ENCODE measurements around the gene ELFN2. TPM values are rescaled to one million over a fixed set of nuclear protein-coding genes. Genes with fewer than 3 reads are reported as not detected.

The ELFN2 gene
- total RNA-seq, 1 donor from 2014 or later: 0.97 TPM

DNA sequence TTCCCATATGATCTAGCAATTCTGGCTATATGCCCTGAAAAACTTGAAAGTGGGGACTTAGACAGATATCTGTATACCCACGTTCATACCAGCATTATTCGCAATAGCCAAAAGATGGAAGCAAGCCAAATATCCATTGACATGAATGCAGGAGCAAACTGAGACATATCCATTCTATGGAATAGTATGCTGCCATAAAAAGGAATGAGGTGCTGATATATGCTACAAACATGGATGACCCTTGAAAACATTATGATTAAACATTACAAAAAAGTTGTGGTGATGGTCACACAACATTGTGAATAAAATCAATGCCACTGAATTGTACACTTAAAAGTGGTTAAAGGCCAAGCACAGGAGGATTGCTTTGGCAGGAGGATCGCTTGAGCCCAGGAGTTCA, 33.4 kb upstream of the ELFN2 start:
- Mint-ChIP-seq H3K4me1 (ENCODE audit: unreplicated experiment) (peaks cover 8% of the 10 kb centered on the region), H3K27ac (ENCODE audit: unreplicated experiment) (no peak overlapping the region), H3K27me3 (ENCODE audit: unreplicated experiment) (peaks cover 30% of the 10 kb centered on the region), H3K9me3 (ENCODE audit: unreplicated experiment) (no peaks in the 10 kb centered on the region), H3K4me3 (ENCODE audit: unreplicated experiment) (no peak overlapping the region), H3K36me3 (ENCODE audit: unreplicated experiment) (no peaks in the 10 kb centered on the region)
- DNase-seq (ENCODE audit: extremely low spot score, unreplicated experiment): no peak
- TF ChIP-seq, protein P1, sequence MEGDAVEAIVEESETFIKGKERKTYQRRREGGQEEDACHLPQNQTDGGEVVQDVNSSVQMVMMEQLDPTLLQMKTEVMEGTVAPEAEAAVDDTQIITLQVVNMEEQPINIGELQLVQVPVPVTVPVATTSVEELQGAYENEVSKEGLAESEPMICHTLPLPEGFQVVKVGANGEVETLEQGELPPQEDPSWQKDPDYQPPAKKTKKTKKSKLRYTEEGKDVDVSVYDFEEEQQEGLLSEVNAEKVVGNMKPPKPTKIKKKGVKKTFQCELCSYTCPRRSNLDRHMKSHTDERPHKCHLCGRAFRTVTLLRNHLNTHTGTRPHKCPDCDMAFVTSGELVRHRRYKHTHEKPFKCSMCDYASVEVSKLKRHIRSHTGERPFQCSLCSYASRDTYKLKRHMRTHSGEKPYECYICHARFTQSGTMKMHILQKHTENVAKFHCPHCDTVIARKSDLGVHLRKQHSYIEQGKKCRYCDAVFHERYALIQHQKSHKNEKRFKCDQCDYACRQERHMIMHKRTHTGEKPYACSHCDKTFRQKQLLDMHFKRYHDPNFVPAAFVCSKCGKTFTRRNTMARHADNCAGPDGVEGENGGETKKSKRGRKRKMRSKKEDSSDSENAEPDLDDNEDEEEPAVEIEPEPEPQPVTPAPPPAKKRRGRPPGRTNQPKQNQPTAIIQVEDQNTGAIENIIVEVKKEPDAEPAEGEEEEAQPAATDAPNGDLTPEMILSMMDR (IDR thresholded peaks at IDR 0.05): no peak

DNA sequence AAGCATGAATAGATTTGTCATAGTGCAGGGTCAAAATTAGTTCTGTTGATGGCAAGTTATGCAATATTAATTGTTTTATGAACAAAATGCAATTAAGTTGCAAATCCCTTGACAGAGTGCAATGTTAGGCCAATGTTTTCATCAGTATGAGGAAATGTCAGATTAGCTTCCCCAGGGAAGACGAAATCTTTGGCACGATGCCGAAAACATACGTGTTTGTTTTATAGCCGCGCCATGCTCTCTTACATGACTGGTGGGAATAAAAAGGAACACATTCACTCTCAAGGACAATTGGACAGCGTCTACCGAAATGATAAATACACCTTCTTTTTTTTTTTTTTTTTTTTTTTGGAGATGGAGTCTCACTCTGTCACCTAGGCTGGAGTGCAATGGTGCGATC, 31.9 kb upstream of the ELFN2 start:
- Mint-ChIP-seq H3K27ac (ENCODE audit: unreplicated experiment) (no peak overlapping the region), H3K36me3 (ENCODE audit: unreplicated experiment) (no peaks in the 10 kb centered on the region), H3K4me3 (ENCODE audit: unreplicated experiment) (no peak overlapping the region), H3K9me3 (ENCODE audit: unreplicated experiment) (no peaks in the 10 kb centered on the region), H3K4me1 (ENCODE audit: unreplicated experiment) (peaks cover 23% of the 10 kb centered on the region), H3K27me3 (ENCODE audit: unreplicated experiment) (peaks cover 30% of the 10 kb centered on the region)
- TF ChIP-seq, protein P1 (IDR thresholded peaks at IDR 0.05): no peak
- no peak for DNase-seq (ENCODE audit: extremely low spot score, unreplicated experiment)

DNA sequence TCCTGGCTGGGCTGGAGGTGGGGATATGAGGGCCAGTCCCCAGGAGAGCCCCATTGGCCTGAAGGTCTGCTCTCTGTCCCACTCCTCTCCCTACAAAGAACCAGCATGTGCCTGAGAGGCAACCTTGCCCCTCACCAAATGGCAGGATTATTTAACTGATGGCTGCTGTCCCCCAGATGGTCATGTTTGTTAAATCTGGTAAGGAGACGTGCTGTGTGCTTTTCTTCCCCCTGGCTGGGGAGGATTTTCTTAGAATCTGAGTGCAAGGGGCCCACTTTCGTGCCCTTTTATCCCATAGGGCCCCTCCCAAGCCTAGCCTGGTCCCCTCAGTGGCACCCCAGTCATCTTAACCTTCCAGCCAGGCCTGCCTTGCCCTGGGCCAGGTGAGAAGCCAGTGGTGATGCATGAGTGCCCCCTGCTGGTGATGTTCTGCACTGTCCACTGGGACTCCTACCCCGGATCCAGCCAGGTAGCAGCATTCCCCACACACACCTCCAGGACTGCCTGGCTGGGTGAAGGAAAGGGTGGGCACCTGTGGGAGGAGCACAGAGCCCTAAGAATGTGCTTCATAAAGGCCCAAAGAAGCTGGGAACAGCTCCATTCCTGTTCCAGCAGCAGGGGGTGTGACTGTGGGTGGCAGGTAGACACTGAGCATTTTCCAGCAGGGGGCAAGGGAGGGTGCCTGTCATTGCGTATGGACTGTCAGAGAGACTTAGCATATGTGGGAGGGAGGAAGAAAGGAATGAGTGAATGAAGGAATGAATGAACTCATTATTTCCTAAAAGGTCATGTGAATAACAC, 30.0 kb upstream of the ELFN2 start:
- no peak overlapping the region for H3K4me3 Mint-ChIP-seq (ENCODE audit: unreplicated experiment)
- H3K9me3 Mint-ChIP-seq (ENCODE audit: unreplicated experiment): no peaks in the 10 kb centered on the region
- H3K36me3 Mint-ChIP-seq (ENCODE audit: unreplicated experiment): no peaks in the 10 kb centered on the region
- DNase-seq (ENCODE audit: extremely low spot score, unreplicated experiment): peak; percentile 92
- peaks cover 25% of the 10 kb centered on the region for H3K27me3 Mint-ChIP-seq (ENCODE audit: unreplicated experiment)
- H3K4me1 Mint-ChIP-seq (ENCODE audit: unreplicated experiment): peaks cover 24% of the 10 kb centered on the region
- TF ChIP-seq, protein P1 (IDR thresholded peaks at IDR 0.05): peak; percentile 96
- no peak overlapping the region for H3K27ac Mint-ChIP-seq (ENCODE audit: unreplicated experiment)

DNA sequence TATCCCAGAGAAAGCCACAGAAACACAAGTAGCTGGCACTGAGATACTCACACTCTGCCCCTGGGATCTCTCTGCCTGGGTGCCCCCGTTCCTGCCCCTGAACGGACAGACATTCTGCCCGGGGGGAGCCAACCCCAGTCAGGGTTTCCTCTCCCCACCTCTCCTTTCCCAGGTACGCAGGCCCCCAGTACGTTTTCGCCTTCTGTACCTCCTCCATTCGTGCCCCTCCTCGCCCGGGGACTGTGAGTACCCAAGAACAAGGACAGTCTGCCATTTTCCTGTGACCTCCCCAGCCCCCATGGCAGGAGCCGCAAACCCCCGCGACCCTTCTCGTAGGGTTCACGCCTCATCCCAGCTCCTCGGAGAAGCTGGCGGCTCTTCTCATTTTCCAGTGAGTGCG, 29.1 kb upstream of the ELFN2 start:
- peaks cover 20% of the 10 kb centered on the region for H3K27me3 Mint-ChIP-seq (ENCODE audit: unreplicated experiment)
- no peaks in the 10 kb centered on the region for H3K36me3 Mint-ChIP-seq (ENCODE audit: unreplicated experiment)
- no peak for DNase-seq (ENCODE audit: extremely low spot score, unreplicated experiment)
- TF ChIP-seq, protein P1 (IDR thresholded peaks at IDR 0.05): no peak
- no peak overlapping the region for H3K27ac Mint-ChIP-seq (ENCODE audit: unreplicated experiment)
- peaks cover 5% of the 10 kb centered on the region for H3K9me3 Mint-ChIP-seq (ENCODE audit: unreplicated experiment)
- no peak overlapping the region for H3K4me3 Mint-ChIP-seq (ENCODE audit: unreplicated experiment)
- H3K4me1 Mint-ChIP-seq (ENCODE audit: unreplicated experiment): peaks cover 24% of the 10 kb centered on the region

DNA sequence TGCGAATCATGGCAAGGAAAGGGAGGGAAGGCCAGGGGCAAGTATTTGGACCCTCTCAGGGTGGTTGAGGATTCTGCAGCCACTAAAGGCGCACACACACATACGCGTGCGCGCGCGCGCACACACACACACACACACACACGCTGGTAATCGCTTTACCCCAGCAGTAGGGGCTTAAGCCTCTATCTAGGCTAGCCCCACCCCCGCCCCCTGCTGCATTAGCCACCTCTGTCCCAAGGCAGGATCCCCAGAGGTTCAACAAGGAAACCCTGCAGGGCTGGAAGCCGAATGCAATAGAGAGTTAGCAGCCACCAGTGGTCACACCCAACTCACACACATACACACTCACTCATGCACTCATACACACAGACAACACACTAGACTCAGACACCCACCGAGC, 28.6 kb upstream of the ELFN2 start:
- H3K4me1 Mint-ChIP-seq (ENCODE audit: unreplicated experiment): peaks cover 24% of the 10 kb centered on the region
- H3K36me3 Mint-ChIP-seq (ENCODE audit: unreplicated experiment): no peaks in the 10 kb centered on the region
- H3K27me3 Mint-ChIP-seq (ENCODE audit: unreplicated experiment): peaks cover 20% of the 10 kb centered on the region
- no peak overlapping the region for H3K27ac Mint-ChIP-seq (ENCODE audit: unreplicated experiment)
- TF ChIP-seq, protein P1 (IDR thresholded peaks at IDR 0.05): no peak
- peaks cover 9% of the 10 kb centered on the region for H3K9me3 Mint-ChIP-seq (ENCODE audit: unreplicated experiment)
- no peak overlapping the region for H3K4me3 Mint-ChIP-seq (ENCODE audit: unreplicated experiment)
- DNase-seq (ENCODE audit: extremely low spot score, unreplicated experiment): no peak

Measured in osteocyte (in vitro differentiated cells).